ENCODE data around the gene DERA. TPM values are rescaled to one million over a fixed set of nuclear protein-coding genes. Genes with fewer than 3 reads are reported as not detected.
"Not testable (repeated sequence)": the region's sequence is repeated elsewhere in the genome, so short reads cannot be mapped to it uniquely, and the experiment has no call there.

The DERA gene
- total and polyA plus RNA-seq, 8 donors: 10.5 to 22.4 (median 16.3) TPM

DNA sequence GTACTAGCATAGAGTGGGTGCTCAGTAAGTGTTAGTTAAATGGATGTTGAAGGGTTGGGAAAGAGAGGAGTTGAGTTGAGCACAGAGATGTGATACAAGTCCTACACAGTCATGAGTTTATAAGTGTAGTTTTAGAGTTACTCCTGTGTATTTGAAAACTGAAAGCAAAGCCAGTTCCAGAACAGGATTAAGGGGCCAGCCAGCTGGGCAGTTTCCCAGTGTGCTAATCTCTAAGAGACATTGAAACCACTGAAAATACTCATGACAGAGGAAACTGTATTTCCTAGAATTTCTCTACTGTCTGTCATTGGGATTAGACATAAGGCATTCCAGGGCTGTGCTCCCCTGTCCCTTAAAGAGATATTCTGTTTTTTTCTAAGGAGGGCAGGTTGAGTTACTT is 101.0 kb downstream of the DERA start:
- TF ChIP-seq, protein P1, sequence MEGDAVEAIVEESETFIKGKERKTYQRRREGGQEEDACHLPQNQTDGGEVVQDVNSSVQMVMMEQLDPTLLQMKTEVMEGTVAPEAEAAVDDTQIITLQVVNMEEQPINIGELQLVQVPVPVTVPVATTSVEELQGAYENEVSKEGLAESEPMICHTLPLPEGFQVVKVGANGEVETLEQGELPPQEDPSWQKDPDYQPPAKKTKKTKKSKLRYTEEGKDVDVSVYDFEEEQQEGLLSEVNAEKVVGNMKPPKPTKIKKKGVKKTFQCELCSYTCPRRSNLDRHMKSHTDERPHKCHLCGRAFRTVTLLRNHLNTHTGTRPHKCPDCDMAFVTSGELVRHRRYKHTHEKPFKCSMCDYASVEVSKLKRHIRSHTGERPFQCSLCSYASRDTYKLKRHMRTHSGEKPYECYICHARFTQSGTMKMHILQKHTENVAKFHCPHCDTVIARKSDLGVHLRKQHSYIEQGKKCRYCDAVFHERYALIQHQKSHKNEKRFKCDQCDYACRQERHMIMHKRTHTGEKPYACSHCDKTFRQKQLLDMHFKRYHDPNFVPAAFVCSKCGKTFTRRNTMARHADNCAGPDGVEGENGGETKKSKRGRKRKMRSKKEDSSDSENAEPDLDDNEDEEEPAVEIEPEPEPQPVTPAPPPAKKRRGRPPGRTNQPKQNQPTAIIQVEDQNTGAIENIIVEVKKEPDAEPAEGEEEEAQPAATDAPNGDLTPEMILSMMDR (IDR thresholded peaks at IDR 0.05): no peak
- intact Hi-C loops (cut with DNase I): no loop called here
- Histone ChIP-seq H3K4me1 (peaks cover 14 to 15% (median 15%) of the 10 kb centered on the region in 3 donors), H3K27me3 (no peaks in the 10 kb centered on the region), H3K9me3 (no peaks in the 10 kb centered on the region), H3K36me3 (no peaks in the 10 kb centered on the region), H3K4me3 (no peak overlapping the region), H3K27ac (peak overlapping the region in 2 of 4 donors; percentile 56)
- ATAC-seq: peak; percentile 83 to 93 (median 90)
- peak; percentile 52 to 84 (median 65) for DNase-seq
- no peak for FAIRE-seq

DNA sequence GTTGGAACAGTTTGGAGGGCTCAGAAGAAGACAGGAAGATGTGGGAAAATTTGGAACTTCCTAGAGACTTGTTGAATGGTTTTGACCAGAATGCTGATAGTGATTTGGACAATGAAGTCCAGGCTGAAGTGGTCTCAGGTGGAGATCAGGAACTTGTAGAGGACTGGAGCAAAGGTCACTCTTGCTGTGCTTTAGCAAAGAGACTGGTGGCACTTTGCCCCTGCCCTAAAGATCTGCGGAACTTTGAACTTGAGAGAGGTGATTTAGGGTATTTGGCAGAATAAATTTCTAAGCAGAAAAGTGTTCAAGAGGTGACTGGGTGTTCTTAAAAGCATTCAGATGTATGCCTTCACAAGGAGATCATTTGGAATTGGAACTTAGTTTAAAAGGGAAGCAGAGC is 102.6 kb downstream of the DERA start:
- intact Hi-C loops (cut with DNase I); DNase-seq; ATAC-seq; H3K27ac ChIP-seq; H3K4me3 ChIP-seq; H3K9me3 ChIP-seq; FAIRE-seq; H3K27me3 ChIP-seq; H3K36me3 ChIP-seq: not testable (repeated sequence)
- WGBS, 2 donors: 63 to 67% methylated on average over 1 of the region's 1 CpG
- peaks cover 15 to 23% (median 18%) of the 10 kb centered on the region in 3 donors for H3K4me1 ChIP-seq

DNA sequence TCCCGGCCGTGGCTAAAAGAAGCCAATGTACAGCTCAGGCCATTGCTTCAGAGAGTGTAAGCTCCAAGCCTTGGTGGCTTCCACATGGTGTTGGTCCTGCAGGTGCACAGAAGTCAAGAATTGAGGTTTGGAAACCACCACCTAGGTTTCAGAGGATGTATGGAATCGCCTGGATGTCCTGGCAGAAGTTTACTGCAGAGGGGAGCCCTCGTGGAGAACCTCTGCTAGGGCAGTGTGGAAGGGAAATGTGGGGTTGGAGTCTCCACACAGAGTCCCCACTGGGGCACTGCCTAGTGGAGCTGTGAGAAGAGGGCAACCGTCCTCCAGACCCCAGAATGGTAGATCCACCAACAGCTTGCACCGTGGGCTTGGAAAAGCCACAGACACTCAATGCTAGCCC is 103.3 kb downstream of the DERA start:
- H3K27me3 ChIP-seq; H3K27ac ChIP-seq; DNase-seq; intact Hi-C loops (cut with DNase I); H3K36me3 ChIP-seq; H3K4me3 ChIP-seq; FAIRE-seq; H3K9me3 ChIP-seq; ATAC-seq: not testable (repeated sequence)
- H3K4me1 ChIP-seq: peaks cover 15 to 23% (median 20%) of the 10 kb centered on the region in 3 donors
- 97 to 98% methylated on average over 6 of the region's 6 CpGs for WGBS, 2 donors

DNA sequence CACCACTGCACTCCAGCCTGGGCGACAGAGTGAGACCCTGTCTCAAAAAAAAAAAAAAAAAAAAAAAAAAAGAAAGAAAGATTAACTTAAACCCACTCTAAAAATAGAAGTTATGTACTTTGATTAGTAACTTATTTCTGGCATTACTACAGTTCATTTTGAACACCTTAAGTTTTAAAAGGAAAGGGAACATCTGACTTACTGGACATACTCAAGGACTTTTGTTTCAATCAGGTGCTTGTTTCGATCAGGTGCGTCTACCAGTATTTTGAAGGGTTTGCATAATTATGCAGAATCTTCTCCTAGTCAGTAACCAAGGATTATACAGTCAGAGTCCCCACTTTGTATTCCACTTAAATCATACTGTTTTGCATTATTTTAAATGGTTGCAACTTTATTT is 105.6 kb downstream of the DERA start:
- no peak for DNase-seq
- intact Hi-C loops (cut with DNase I): no loop called here
- Histone ChIP-seq H3K9me3 (no peaks in the 10 kb centered on the region), H3K27ac (no peak overlapping the region), H3K4me3 (no peak overlapping the region), H3K27me3 (no peaks in the 10 kb centered on the region), H3K4me1 (peaks cover 11 to 18% (median 13%) of the 10 kb centered on the region in 3 donors), H3K36me3 (no peaks in the 10 kb centered on the region)
- no peak for FAIRE-seq
- peak; percentile 58 to 68 (median 66) for ATAC-seq
- TF ChIP-seq, protein P1 (IDR thresholded peaks at IDR 0.05): no peak
- 35 to 39% methylated on average over 3 of the region's 3 CpGs for WGBS, 2 donors

DNA sequence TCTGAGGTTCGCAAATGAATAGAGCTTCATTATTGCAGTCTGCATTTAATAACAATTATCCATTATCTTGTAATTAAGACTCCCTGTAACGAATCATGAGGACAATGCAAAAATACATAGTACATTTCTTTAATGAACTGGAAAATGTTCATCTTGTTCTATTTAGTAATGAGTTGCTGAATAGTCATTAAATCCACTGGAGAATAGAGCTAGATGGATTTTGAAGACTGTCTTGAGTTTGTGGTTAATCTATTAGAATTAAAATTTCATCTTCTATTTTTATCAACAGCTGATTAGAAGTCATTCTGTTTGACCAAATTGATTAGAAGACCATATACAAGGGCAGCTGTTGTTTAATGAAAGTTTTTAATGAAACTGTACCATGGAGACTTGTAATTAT is 107.2 kb downstream of the DERA start:
- FAIRE-seq: no peak
- Histone ChIP-seq H3K9me3 (no peaks in the 10 kb centered on the region), H3K27ac (no peak overlapping the region), H3K27me3 (no peaks in the 10 kb centered on the region), H3K4me3 (no peak overlapping the region), H3K36me3 (no peaks in the 10 kb centered on the region), H3K4me1 (peaks cover 7 to 9% (median 7%) of the 10 kb centered on the region in 3 donors)
- no peak for DNase-seq
- no peak for ATAC-seq
- 90 to 93% methylated on average over 2 of the region's 2 CpGs for WGBS, 2 donors
- intact Hi-C loops (cut with DNase I): no loop called here
- TF ChIP-seq, protein P1 (IDR thresholded peaks at IDR 0.05): no peak

DNA sequence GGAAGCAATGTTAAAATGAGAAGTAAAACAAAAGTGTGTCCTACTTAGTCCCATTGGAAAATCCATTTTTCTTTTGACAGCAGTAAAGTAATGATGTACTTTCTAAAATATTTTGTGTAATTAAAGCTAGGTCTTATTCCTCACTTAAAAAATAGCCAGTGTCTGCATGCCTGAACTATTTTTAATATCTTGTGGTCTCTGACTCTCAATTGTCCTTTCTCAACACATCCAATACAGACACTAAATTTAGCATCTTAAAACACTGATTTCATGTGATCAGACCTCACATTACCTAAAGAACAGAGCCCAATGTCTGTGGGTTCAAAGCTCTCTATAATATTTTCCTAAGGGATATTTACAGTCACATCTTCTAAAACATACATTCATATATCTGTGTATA is 108.0 kb downstream of the DERA start:
- intact Hi-C loops (cut with DNase I): no loop called here
- Histone ChIP-seq H3K27ac (no peak overlapping the region), H3K4me1 (peaks cover 7 to 9% (median 7%) of the 10 kb centered on the region in 3 donors), H3K27me3 (no peaks in the 10 kb centered on the region), H3K36me3 (no peaks in the 10 kb centered on the region), H3K4me3 (no peak overlapping the region), H3K9me3 (no peaks in the 10 kb centered on the region)
- ATAC-seq (no peak), FAIRE-seq (no peak), DNase-seq (no peak)
- TF ChIP-seq, protein P1 (IDR thresholded peaks at IDR 0.05): no peak

All from pancreas (tissue), 10 donors.